SK-MEL-5 (cell line): ENCODE measurements around the gene ANKRD37. TPM values are rescaled to one million over a fixed set of nuclear protein-coding genes. Genes with fewer than 3 reads are reported as not detected.

ENCODE experiments used
- small RNA-seq, 2 experiments: library from RNA; depleted of rRNA; stranded (forward); fragments of <200 nt; gene quantifications; one replicate each; pipeline ENCODE3, GENCODE V24; 2014
- total RNA-seq: library from RNA; depleted of rRNA; stranded (reverse); fragments of >200 nt; shearing (Covaris generic); gene quantifications from 2 replicates; pipeline ENCODE4 v1.2.3, GENCODE V29; 2014; rRNA removed

Gene ANKRD37
- total RNA-seq, 1 experiment from 2014 or later: 42.5 TPM

Small RNA genes within 50 kb of the gene (small RNA-seq; reads per million reads assigned to genes)
- gene RF00019: 0 reads per million in 2 experiments

Other genes with a start within 250 kb of the ANKRD37 start
- 73.5 and 74.9 TPM in 2 replicates for gene CFAP97, start 192.8 kb upstream of the ANKRD37 start, total RNA-seq
- gene SNX25, start 187.2 kb upstream of the ANKRD37 start, total RNA-seq: 57.8 and 59.0 TPM in 2 replicates
- gene LRP2BP, start 917 bp upstream of the ANKRD37 start, total RNA-seq: 0.48 and 0.71 TPM in 2 replicates
- 42.2 and 43.4 TPM in 2 replicates for gene UFSP2, start 29.1 kb downstream of the ANKRD37 start, total RNA-seq
- 0.92 and 2.7 TPM in 2 replicates for gene CCDC110, start 74.9 kb downstream of the ANKRD37 start, total RNA-seq
- gene PDLIM3, start 138.7 kb downstream of the ANKRD37 start, total RNA-seq: 73.2 and 79.0 TPM in 2 replicates